Measurements from ENCODE around the gene DESI2. TPM values are rescaled to one million over a fixed set of nuclear protein-coding genes. Genes with fewer than 3 reads are reported as not detected.

The DESI2 gene
- total and polyA plus RNA-seq, 2 of the 8 experiments (the other 6 are each of a cell fraction or from before 2014, with no cell fraction given): 54.0 to 110 TPM

DNA sequence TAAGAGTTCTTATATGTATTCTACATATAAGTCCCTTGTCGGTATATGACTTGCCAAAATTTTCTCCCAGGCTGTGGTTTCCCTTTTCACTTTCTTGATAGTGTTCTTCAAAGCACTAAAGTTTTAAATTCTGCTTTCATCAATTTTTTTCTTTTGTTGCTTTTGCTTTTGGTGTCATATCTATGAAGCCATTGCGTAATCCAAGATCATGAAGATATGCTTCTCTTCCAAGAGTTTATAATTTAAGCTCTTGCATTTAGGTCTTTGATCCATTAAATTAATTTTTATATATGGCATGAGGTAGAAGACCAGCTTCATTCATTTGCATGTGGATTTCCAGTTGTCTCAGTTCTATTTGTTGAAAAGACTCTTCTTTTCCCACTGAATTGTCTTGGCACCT is 22.2 kb downstream of the DESI2 start:
- no peak overlapping the region for H2BK15ac ChIP-seq (ENCODE audit: low read length)
- no peak overlapping the region for H2AFZ ChIP-seq (ENCODE audit: low read length)
- H2BK12ac ChIP-seq (ENCODE audit: low read depth, low read length): no peak overlapping the region
- H4K20me1 ChIP-seq (replicated peaks in 1 of 2; ENCODE audit: control insufficient read depth in 1 of 2, insufficient read depth in 2 of 2, low read length in 2 of 2): peaks cover 0 to 2% of the 10 kb centered on the region in 2 experiments
- H2BK20ac ChIP-seq (ENCODE audit: low read length): no peak overlapping the region
- no peak overlapping the region for H3K18ac ChIP-seq (ENCODE audit: extremely low read depth, low read length)
- FAIRE-seq: no peak
- ChIA-PET POLR2A (ENCODE audit: partially characterized antibody) (interaction anchor here (1.0 to 1.3 kb wide), 2 partner anchors 23 to 61 kb away, joined by 3 to 4 read pairs; no protein-coding TSS in a partner anchor), CTCF (ENCODE audit: partially characterized antibody) (interaction anchor here (1.7 kb wide), 1 partner anchor 17 kb away, joined by 4 read pairs; no protein-coding TSS in a partner anchor)
- H3K4me1 ChIP-seq (replicated peaks in 1 of 4; ENCODE audit: control insufficient read depth in 3 of 4, insufficient read depth in 4 of 4, low read length in 3 of 4): no peaks in the 10 kb centered on the region
- H2BK120ac ChIP-seq (replicated peaks; ENCODE audit: low read depth, low read length): no peak overlapping the region
- H3K79me1 ChIP-seq (ENCODE audit: low read depth, low read length): no peaks in the 10 kb centered on the region; the same call in 1 of the 2 replicates
- no peak overlapping the region for H3K27ac ChIP-seq (ENCODE audit: low read depth, low read length)
- no peak for TF ChIP-seq NANOG (IDR thresholded peaks at IDR 0.05; ENCODE audit: insufficient read depth, low read depth, low read length, poor library complexity, severe bottlenecking)
- TF ChIP-seq GABPA (IDR thresholded peaks at IDR 0.05; ENCODE audit: borderline replicate concordance, insufficient read depth, low read length): no peak
- TF ChIP-seq KDM1A (IDR thresholded peaks at IDR 0.05; ENCODE audit: borderline replicate concordance, low read length): no peak
- TF ChIP-seq CEBPB (IDR thresholded peaks at IDR 0.05; ENCODE audit: low read depth, low read length): peak; percentile 82; the same call in 1 of the 2 replicates
- no peak for TF ChIP-seq HDAC6 (IDR thresholded peaks at IDR 0.05; ENCODE audit: low read depth, low read length)
- peak overlapping the region in 1 of 4 experiments; percentile 34; a peak in 1 of 7 replicates for H3K9ac ChIP-seq (replicated peaks in 1 of 4; ENCODE audit: extremely low read depth in 1 of 4, low read depth in 3 of 4, low read length in 3 of 4)
- no peaks in the 10 kb centered on the region for H3K23me2 ChIP-seq (ENCODE audit: low read depth, low read length)
- no peaks in the 10 kb centered on the region for H3K27me3 ChIP-seq (replicated peaks in 1 of 4; ENCODE audit: control insufficient read depth in 3 of 4, extremely low read depth in 1 of 4, insufficient read depth in 3 of 4, low read length in 3 of 4)
- WGBS, 2 experiments (ENCODE audit: extremely low coverage in 1 of 2, insufficient coverage in 1 of 2, insufficient read length in 1 of 2, insufficient replicate concordance in 2 of 2, low coverage in 1 of 2, low lambda C conversion rate in 2 of 2, missing lambda C conversion rate in 1 of 2): 94% methylated on average over 2 of the region's 2 CpGs; no CpG with 5 or more reads in 1 of the 2 experiments
- H3K56ac ChIP-seq (replicated peaks; ENCODE audit: insufficient read length, low read depth, low read length): no peak overlapping the region
- no peak overlapping the region for H4K91ac ChIP-seq (replicated peaks; ENCODE audit: insufficient read length, low read length)
- H4K5ac ChIP-seq (ENCODE audit: insufficient read length, low read depth, low read length): no peak overlapping the region
- peaks cover 0 to 96% of the 10 kb centered on the region in 2 experiments; a peak in 3 of 4 replicates for H3K79me2 ChIP-seq (ENCODE audit: control insufficient read depth in 1 of 2, insufficient read depth in 2 of 2, low read length in 2 of 2)
- no peak overlapping the region for H3K23ac ChIP-seq (ENCODE audit: insufficient read length)
- no peak overlapping the region for H2AK5ac ChIP-seq (ENCODE audit: low read depth, low read length)
- no peak for DNase-seq (ENCODE audit: low read depth in 1 of 2, low spot score in 2 of 2)
- H4K8ac ChIP-seq (ENCODE audit: extremely low read depth, insufficient read depth, low read length): no peak overlapping the region
- H3K36me3 ChIP-seq (ENCODE audit: control insufficient read depth in 2 of 4, insufficient read depth in 4 of 4, low read length in 3 of 4): peaks cover 0 to 4% (median under 1%) of the 10 kb centered on the region in 4 experiments; a peak in 4 of 8 replicates
- no peak overlapping the region for H2BK5ac ChIP-seq (ENCODE audit: low read depth, low read length)
- H3K9me3 ChIP-seq (ENCODE audit: insufficient read depth in 2 of 2, low read depth in 1 of 2, low read length in 1 of 2): no peaks in the 10 kb centered on the region
- no peak overlapping the region for H3K14ac ChIP-seq (ENCODE audit: insufficient read length)
- no peak overlapping the region for H3K4ac ChIP-seq (replicated peaks; ENCODE audit: insufficient read length, low read depth, low read length)
- H3K4me3 ChIP-seq (ENCODE audit: extremely low read depth in 1 of 4, insufficient read depth in 2 of 4, low read depth in 3 of 4, low read length in 4 of 4): no peak overlapping the region
- no peak overlapping the region for H3K4me2 ChIP-seq (ENCODE audit: insufficient read depth in 1 of 2, low read depth in 2 of 2, low read length in 2 of 2)

Measured in H1 (cell line).